ENCODE measurements around the gene GBP5. TPM values are rescaled to one million over a fixed set of nuclear protein-coding genes. Genes with fewer than 3 reads are reported as not detected.
"Not testable (repeated sequence)": the region's sequence is repeated elsewhere in the genome, so short reads cannot be mapped to it uniquely, and the experiment has no call there.

GBP5 gene
- total RNA-seq, 1 donor = under 0.01 TPM

DNA sequence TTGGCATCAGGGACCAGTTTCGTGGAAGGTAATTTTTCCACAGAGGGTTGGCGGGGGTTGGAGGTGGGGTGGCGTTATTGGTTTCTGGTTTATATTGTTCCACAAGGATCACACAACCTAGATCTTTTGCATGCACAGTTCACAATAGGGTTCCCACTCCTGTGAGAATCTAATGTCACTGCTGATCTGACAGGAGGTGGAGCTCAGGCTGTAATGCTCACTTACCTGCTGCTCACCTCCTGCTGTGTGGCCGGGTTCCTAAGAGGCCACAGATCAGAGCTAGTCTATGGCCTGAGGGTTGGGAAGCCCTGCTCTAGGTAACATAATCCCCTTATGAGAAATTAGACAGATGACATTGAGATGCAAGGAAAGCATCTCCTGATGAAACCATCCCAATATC is 12.6 kb downstream of the GBP5 start:
- H3K9me3 ChIP-seq (ENCODE audit: low read depth, low read length) = no peaks in the 10 kb centered on the region
- TF ChIP-seq CTCF (IDR thresholded peaks at IDR 0.05; ENCODE audit: extremely low read depth, low read depth, low read length) = no peak
- no peaks in the 10 kb centered on the region for H3K4me1 ChIP-seq (ENCODE audit: insufficient read depth, low read length)
- no peaks in the 10 kb centered on the region for H3K36me3 ChIP-seq (ENCODE audit: insufficient read depth, low read length)
- no peak overlapping the region for H3K27ac ChIP-seq (ENCODE audit: low read depth, low read length)
- no peak for DNase-seq (ENCODE audit: insufficient read length, low spot score, missing footprints)
- H2AFZ ChIP-seq (ENCODE audit: low read length) = no peak overlapping the region
- H3K27me3 ChIP-seq (ENCODE audit: insufficient read depth, low read length) = no peaks in the 10 kb centered on the region
- no peak overlapping the region for H3K4me3 ChIP-seq (ENCODE audit: insufficient read depth, low read length)
- H4K20me1 ChIP-seq (ENCODE audit: insufficient read depth, low read length) = no peaks in the 10 kb centered on the region
- H3K4me2 ChIP-seq (ENCODE audit: insufficient read depth, low read length) = no peak overlapping the region
- H3K79me2 ChIP-seq (ENCODE audit: insufficient read depth, low read length) = no peaks in the 10 kb centered on the region

DNA sequence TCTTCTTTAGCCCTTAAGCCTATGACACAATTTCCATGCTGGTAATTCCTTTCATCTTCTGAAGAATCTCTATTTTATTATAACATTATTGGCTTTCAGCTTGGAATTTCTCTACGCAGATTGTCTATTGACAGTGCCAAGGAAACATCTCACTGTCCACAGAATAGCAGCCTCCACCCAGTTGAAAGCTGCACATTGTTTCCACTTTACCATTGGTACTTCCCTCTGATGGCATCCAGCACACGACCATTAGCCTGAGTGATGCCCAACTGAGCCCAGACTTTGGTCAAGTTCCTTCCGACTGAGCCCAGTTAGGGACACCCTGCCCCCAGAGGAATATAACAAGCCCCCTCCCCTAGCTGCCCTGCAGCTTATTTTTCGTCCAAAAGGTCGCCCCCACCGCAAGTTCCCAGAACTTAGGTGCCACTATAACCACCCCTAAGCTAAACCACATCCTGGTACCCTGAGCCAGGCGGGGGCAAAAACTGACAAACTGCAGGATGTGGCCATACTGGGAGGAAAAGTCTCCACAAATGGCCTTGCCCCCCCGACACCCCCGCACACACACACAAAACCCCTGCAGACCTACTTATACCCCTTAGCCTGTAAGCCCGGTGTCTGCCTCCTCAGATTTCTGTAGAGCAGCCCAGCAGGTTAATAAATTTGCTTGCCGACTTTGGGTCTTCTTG is 13.2 kb downstream of the GBP5 start:
- H3K4me2 ChIP-seq (ENCODE audit: insufficient read depth, low read length) = no peak overlapping the region
- no peaks in the 10 kb centered on the region for H3K27me3 ChIP-seq (ENCODE audit: insufficient read depth, low read length)
- no peak overlapping the region for H2AFZ ChIP-seq (ENCODE audit: low read length)
- H3K79me2 ChIP-seq (ENCODE audit: insufficient read depth, low read length) = no peaks in the 10 kb centered on the region
- H3K36me3 ChIP-seq (ENCODE audit: insufficient read depth, low read length) = no peaks in the 10 kb centered on the region
- no peak overlapping the region for H3K4me3 ChIP-seq (ENCODE audit: insufficient read depth, low read length)
- H3K9me3 ChIP-seq (ENCODE audit: low read depth, low read length) = no peaks in the 10 kb centered on the region
- no peaks in the 10 kb centered on the region for H4K20me1 ChIP-seq (ENCODE audit: insufficient read depth, low read length)
- H3K27ac ChIP-seq (ENCODE audit: low read depth, low read length) = no peak overlapping the region
- DNase-seq (ENCODE audit: insufficient read length, low spot score, missing footprints) = no peak
- no peaks in the 10 kb centered on the region for H3K4me1 ChIP-seq (ENCODE audit: insufficient read depth, low read length)
- TF ChIP-seq CTCF (IDR thresholded peaks at IDR 0.05; ENCODE audit: extremely low read depth, low read depth, low read length) = no peak

DNA sequence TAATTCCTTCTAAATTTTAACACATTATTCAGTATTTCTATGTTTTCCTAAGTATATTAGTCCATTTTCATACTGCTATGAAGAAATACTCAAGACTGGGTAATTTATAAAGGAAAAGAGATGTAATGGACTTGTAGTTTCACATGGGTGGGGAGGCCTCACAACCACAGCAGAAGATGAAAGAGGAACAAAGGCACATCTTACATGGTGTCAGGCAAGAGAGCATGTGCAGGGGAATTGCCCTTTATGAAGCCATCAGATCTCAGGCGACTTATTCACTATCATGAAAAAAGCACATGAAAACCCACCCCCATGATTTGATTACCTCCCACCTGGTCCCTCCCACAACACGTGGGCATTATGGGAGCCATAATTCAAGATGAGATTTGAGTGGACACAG is 15.6 kb downstream of the GBP5 start:
- TF ChIP-seq CTCF (IDR thresholded peaks at IDR 0.05; ENCODE audit: extremely low read depth, low read depth, low read length) = no peak
- no peaks in the 10 kb centered on the region for H4K20me1 ChIP-seq (ENCODE audit: insufficient read depth, low read length)
- no peak overlapping the region for H3K27ac ChIP-seq (ENCODE audit: low read depth, low read length)
- no peaks in the 10 kb centered on the region for H3K9me3 ChIP-seq (ENCODE audit: low read depth, low read length)
- H3K36me3 ChIP-seq (ENCODE audit: insufficient read depth, low read length) = no peaks in the 10 kb centered on the region
- H2AFZ ChIP-seq (ENCODE audit: low read length) = no peak overlapping the region
- no peaks in the 10 kb centered on the region for H3K27me3 ChIP-seq (ENCODE audit: insufficient read depth, low read length)
- H3K4me2 ChIP-seq (ENCODE audit: insufficient read depth, low read length) = no peak overlapping the region
- no peaks in the 10 kb centered on the region for H3K4me1 ChIP-seq (ENCODE audit: insufficient read depth, low read length)
- no peak for DNase-seq (ENCODE audit: insufficient read length, low spot score, missing footprints)
- no peak overlapping the region for H3K4me3 ChIP-seq (ENCODE audit: insufficient read depth, low read length)
- H3K79me2 ChIP-seq (ENCODE audit: insufficient read depth, low read length) = no peaks in the 10 kb centered on the region

- not testable (repeated sequence) for H3K36me3 ChIP-seq (ENCODE audit: insufficient read depth, low read length); H3K27ac ChIP-seq (ENCODE audit: low read depth, low read length); H3K4me2 ChIP-seq (ENCODE audit: insufficient read depth, low read length); H3K9me3 ChIP-seq (ENCODE audit: low read depth, low read length); H3K27me3 ChIP-seq (ENCODE audit: insufficient read depth, low read length); DNase-seq (ENCODE audit: insufficient read length, low spot score, missing footprints); H2AFZ ChIP-seq (ENCODE audit: low read length); H3K79me2 ChIP-seq (ENCODE audit: insufficient read depth, low read length); H4K20me1 ChIP-seq (ENCODE audit: insufficient read depth, low read length); H3K4me3 ChIP-seq (ENCODE audit: insufficient read depth, low read length); H3K4me1 ChIP-seq (ENCODE audit: insufficient read depth, low read length)
Observed at GRCh38 chr1:89255581-89255980, 17.1 kb downstream of the GBP5 start.
